Measurements from ENCODE around the gene ATG4B.

- TF ChIP-seq CTCF (IDR thresholded peaks at IDR 0.05) (no peak), POLR2AphosphoS5 (IDR thresholded peaks at IDR 0.05) (no peak), POLR2A (IDR thresholded peaks at IDR 0.05) (no peak)
These were observed 71.4 kb downstream of the ATG4B start for GRCh38 chr2:241708879-241709278.
